Measurements from ENCODE around the gene RAB40B.

- no peak for TF ChIP-seq CTCF (IDR thresholded peaks at IDR 0.05; ENCODE audit: low read depth, low read length)
- TF ChIP-seq EZH2phosphoT487 (IDR thresholded peaks at IDR 0.05; ENCODE audit: low read depth): no peak
These were observed 17.0 kb downstream of the RAB40B start for GRCh38 chr17:82681547-82681946.
